Endodermal cell (in vitro differentiated cells): Measurements from ENCODE around the gene TTLL5. TPM values are rescaled to one million over a fixed set of nuclear protein-coding genes. Genes with fewer than 3 reads are reported as not detected.

Experiments
- DNase-seq: peaks from one replicate; pipeline ENCODE4 v3.0.0-alpha.2; 2017
- H3K27ac ChIP-seq: 2 replicates; pipeline ENCODE4 v1.5.1; 2013; ENCODE audit warnings: mild to moderate bottlenecking, low read depth, low read length, moderate library complexity
- H3K27me3 ChIP-seq: 2 replicates; pipeline ENCODE4 v1.6.1; 2013; ENCODE audit warnings: mild to moderate bottlenecking, low read length, moderate library complexity; ENCODE audit not compliant: insufficient read depth, control insufficient read depth, poor library complexity, severe bottlenecking
- H3K36me3 ChIP-seq: 2 replicates; pipeline ENCODE4 v1.7.0; 2013; ENCODE audit warnings: mild to moderate bottlenecking, low read length, moderate library complexity; ENCODE audit not compliant: control insufficient read depth, insufficient read depth
- H3K4me1 ChIP-seq: one replicate; pipeline ENCODE4 v1.7.0; 2013; ENCODE audit warnings: low read length; ENCODE audit not compliant: control insufficient read depth, insufficient read depth
- H3K4me3 ChIP-seq: 2 replicates; pipeline ENCODE4 v1.5.1; 2013; ENCODE audit warnings: mild to moderate bottlenecking, low read length, moderate library complexity
- H3K9ac ChIP-seq: 2 replicates; pipeline ENCODE4 v1.6.1; 2013; ENCODE audit warnings: mild to moderate bottlenecking, low read length, moderate library complexity; ENCODE audit not compliant: poor library complexity, severe bottlenecking; ENCODE audit errors: extremely low read depth
- H3K9me3 ChIP-seq: 2 replicates; pipeline ENCODE4 v1.6.1; 2013; ENCODE audit warnings: mild to moderate bottlenecking, low read length, moderate library complexity; ENCODE audit not compliant: control insufficient read depth
- H3K27ac Mint-ChIP-seq: 2 replicates; pipeline ENCODE4 v1.8.0; 2020; ENCODE audit warnings: mixed read lengths
- H3K27me3 Mint-ChIP-seq: 2 replicates; pipeline ENCODE4 v1.8.0; 2021; ENCODE audit warnings: mild to moderate bottlenecking, mixed read lengths; ENCODE audit not compliant: insufficient read depth
- H3K36me3 Mint-ChIP-seq: 2 replicates; pipeline ENCODE4 v1.8.0; 2020; ENCODE audit warnings: low read depth, mixed read lengths
- H3K4me1 Mint-ChIP-seq: 2 replicates; pipeline ENCODE4 v1.8.0; 2020; ENCODE audit warnings: mixed read lengths
- H3K4me3 Mint-ChIP-seq: 2 replicates; pipeline ENCODE4 v1.8.0; 2020; ENCODE audit warnings: mild to moderate bottlenecking, moderate library complexity, mixed read lengths
- H3K9me3 Mint-ChIP-seq: 2 replicates; pipeline ENCODE4 v1.8.0; 2020; ENCODE audit warnings: mild to moderate bottlenecking, mixed read lengths
- WGBS, 2 experiments: methylation state at CpG; one replicate each; pipeline versions ENCODE4 v1.1.5 to v1.1.7; 2013; ENCODE audit warnings: missing lambda C conversion rate in 2 of 2, mixed read lengths in 1 of 2; ENCODE audit not compliant: insufficient coverage in 1 of 2, insufficient read length in 1 of 2; 5-methylcytosine and 5-hydroxymethylcytosine counted together
- total RNA-seq, 2 donors: library from RNA; stranded (reverse); fragmentation: NEBNext Ultra II Directional in 1 of 2; extraction: Animal tissue kit (Norgen Biotek cat#: 25700) in 1 of 2; gene quantifications; 2 replicates in 1 of 2; 3 replicates in 1 of 2; pipeline ENCODE4 v1.2.1, GENCODE V29; 2021
- TF ChIP-seq, protein P1 (sequence below): fragments of 200-600 bp; sonication (generic); conservative IDR thresholded peaks from 2 replicates; pipeline ENCODE4 v1.5.0; 2021; ENCODE audit warnings: antibody characterized with exemption, mild to moderate bottlenecking

Gene TTLL5
- total RNA-seq, 2 donors from 2014 or later = 50.5 to 54.2 TPM

DNA sequence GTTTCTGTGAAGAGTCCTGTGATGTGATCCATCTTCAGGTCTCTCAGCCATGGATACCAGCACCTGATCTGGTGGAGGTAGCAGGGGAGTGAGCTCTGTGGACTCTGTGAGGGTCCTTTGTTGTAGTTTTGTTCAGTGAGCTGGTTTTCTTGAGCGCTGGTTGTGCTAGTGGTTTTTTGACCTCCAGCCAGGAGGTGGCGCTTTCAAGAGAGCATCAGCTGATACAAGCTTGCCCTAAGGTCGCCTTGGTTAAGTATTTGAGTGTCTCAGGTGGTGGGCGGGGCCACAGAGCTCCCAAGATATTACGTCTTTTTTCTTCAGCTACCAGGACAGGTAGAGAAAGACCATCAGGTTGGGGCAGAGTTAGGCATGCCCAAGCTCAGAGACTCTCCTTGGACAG is 139.7 kb downstream of the TTLL5 start:
- Mint-ChIP-seq H3K4me3 (no peak overlapping the region), H3K36me3 (peaks cover 48% of the 10 kb centered on the region)
- H3K9me3 ChIP-seq = peaks cover 25% of the 10 kb centered on the region

DNA sequence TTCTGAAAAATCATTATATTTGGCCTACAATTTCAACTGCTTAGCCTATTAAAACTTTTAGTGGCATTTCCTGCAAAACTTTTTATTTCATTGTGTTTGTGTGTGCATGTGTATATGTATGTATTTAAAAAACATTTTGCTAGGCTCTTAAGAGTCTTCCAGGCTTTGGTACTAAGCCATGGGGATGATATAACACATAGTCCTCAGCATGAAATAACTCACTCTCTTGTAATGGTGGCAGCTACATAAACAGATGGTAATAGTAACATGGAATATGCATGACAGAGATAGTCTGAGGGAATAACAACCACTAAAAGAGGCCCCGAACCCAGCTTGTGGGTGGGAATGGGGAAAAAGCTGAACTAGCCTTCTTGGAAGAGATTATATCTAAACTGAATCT is 141.4 kb downstream of the TTLL5 start:
- no peaks in the 10 kb centered on the region for H3K27me3 ChIP-seq
- H3K27ac Mint-ChIP-seq = no peak overlapping the region
- peaks cover 9% of the 10 kb centered on the region for H3K9me3 Mint-ChIP-seq
- TF ChIP-seq, protein P1, sequence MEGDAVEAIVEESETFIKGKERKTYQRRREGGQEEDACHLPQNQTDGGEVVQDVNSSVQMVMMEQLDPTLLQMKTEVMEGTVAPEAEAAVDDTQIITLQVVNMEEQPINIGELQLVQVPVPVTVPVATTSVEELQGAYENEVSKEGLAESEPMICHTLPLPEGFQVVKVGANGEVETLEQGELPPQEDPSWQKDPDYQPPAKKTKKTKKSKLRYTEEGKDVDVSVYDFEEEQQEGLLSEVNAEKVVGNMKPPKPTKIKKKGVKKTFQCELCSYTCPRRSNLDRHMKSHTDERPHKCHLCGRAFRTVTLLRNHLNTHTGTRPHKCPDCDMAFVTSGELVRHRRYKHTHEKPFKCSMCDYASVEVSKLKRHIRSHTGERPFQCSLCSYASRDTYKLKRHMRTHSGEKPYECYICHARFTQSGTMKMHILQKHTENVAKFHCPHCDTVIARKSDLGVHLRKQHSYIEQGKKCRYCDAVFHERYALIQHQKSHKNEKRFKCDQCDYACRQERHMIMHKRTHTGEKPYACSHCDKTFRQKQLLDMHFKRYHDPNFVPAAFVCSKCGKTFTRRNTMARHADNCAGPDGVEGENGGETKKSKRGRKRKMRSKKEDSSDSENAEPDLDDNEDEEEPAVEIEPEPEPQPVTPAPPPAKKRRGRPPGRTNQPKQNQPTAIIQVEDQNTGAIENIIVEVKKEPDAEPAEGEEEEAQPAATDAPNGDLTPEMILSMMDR = no peak
- H3K4me3 ChIP-seq = no peak overlapping the region
- H3K4me1 Mint-ChIP-seq = peaks cover 5% of the 10 kb centered on the region
- no peak overlapping the region for H3K4me3 Mint-ChIP-seq
- WGBS, 2 experiments = 88 to 92% methylated on average over 1 of the region's 1 CpG
- no peak overlapping the region for H3K9ac ChIP-seq
- H3K36me3 ChIP-seq = peaks cover 39% of the 10 kb centered on the region
- peaks cover 20% of the 10 kb centered on the region for H3K9me3 ChIP-seq
- no peaks in the 10 kb centered on the region for H3K4me1 ChIP-seq
- peaks cover 36% of the 10 kb centered on the region for H3K36me3 Mint-ChIP-seq
- no peak for DNase-seq
- no peaks in the 10 kb centered on the region for H3K27me3 Mint-ChIP-seq
- no peak overlapping the region for H3K27ac ChIP-seq

More for the DNA sequence above, 139.7 kb downstream of the TTLL5 start:
- no peaks in the 10 kb centered on the region for H3K27me3 ChIP-seq
- TF ChIP-seq, protein P1 = peak; percentile 58
- H3K4me3 ChIP-seq = no peak overlapping the region
- no peak overlapping the region for H3K27ac ChIP-seq
- peaks cover 35% of the 10 kb centered on the region for H3K36me3 ChIP-seq
- peaks cover 5% of the 10 kb centered on the region for H3K4me1 Mint-ChIP-seq
- no peak overlapping the region for H3K9ac ChIP-seq
- 96 to 100% methylated on average over 1 to 5 of the region's 5 CpGs for WGBS, 2 experiments
- peaks cover 19% of the 10 kb centered on the region for H3K9me3 Mint-ChIP-seq
- H3K27me3 Mint-ChIP-seq = no peaks in the 10 kb centered on the region
- H3K27ac Mint-ChIP-seq = no peak overlapping the region
- peak; percentile 84 for DNase-seq
- H3K4me1 ChIP-seq = no peaks in the 10 kb centered on the region

DNA sequence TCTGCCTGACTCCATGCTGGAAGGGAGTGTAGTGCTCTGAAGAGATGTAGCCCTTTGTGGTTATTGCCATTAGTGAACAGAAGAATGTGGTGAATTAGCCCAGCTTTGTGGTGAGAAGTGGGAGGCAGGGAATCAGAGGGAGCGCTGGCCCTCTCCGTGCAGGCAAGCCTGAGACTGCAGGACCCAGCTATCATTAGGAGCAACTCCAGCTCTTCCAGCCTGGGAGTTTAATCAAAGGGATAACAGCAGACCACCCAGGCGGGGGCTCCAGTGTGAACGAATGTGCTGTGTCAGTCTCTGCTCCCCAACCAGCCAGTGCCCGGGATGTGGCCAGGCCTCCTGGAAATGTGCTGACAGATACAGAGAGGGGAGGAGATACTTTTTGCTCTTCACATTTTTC is 142.7 kb downstream of the TTLL5 start:
- Histone ChIP-seq H3K27me3 (no peaks in the 10 kb centered on the region), H3K4me1 (no peaks in the 10 kb centered on the region), H3K36me3 (peaks cover 40% of the 10 kb centered on the region), H3K9ac (no peak overlapping the region), H3K27ac (peak overlapping the region; percentile 33), H3K9me3 (peaks cover 14% of the 10 kb centered on the region), H3K4me3 (no peak overlapping the region)
- Mint-ChIP-seq H3K4me1 (peaks cover 5% of the 10 kb centered on the region), H3K9me3 (peaks cover 5% of the 10 kb centered on the region), H3K36me3 (peaks cover 24% of the 10 kb centered on the region), H3K4me3 (no peak overlapping the region), H3K27me3 (no peaks in the 10 kb centered on the region), H3K27ac (peak overlapping the region; percentile 31)
- no peak for DNase-seq
- WGBS, 2 experiments = 74 to 75% methylated on average over 2 to 5 of the region's 5 CpGs
- TF ChIP-seq, protein P1 = no peak
